ENCODE measurements around the gene GLYAT.
A peak's percentile ranks its signal among the peaks of the same experiment; 100 is the strongest.

The GLYAT gene

DNA sequence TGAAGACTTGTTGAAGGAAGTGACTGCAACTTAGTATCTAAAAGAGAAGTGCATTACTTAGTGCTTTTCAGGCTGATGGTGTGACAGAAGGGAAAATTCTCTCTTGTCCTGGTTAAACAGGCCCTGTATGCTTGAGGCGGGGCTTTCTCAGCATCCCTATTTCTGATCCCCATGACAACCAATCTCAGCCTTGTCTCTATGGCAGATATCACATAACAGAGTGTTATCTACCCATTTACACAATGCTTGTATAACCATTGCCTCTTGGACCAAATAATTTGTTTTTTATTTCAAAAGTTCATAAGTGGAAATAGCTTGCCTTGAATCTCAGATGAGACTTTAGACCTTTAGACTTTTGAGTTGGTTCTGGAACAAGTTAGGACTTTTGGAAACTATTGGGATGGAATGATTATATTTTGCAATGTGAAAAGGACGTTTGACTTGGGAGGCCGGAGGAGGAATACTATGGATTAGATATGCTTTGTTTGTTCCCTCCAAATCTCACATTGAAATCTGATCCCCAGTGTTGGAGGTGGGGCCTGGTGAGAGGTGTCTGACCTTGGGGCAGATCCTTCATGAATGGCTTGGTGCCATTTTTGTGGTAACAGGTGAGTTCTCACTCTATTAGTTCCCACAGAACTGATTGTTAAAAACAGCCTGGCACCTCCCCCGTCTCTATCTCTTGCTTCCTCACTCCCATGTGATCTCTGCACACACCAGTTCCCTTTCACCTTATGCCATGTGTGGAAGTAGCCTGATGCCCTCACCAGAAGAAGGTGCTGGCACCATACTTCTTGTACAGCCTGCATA, 3.1 kb upstream of the GLYAT start:
- Histone ChIP-seq H3K9me3 (ENCODE audit: insufficient read depth, low read length, severe bottlenecking) (peaks cover 4% of the 10 kb centered on the region), H3K4me2 (ENCODE audit: insufficient read depth, low read length) (no peak overlapping the region), H3K4me1 (ENCODE audit: insufficient read depth, low read length) (no peaks in the 10 kb centered on the region), H4K20me1 (ENCODE audit: insufficient read depth, low read length) (no peaks in the 10 kb centered on the region), H3K27ac (ENCODE audit: low read length) (no peak overlapping the region), H2AFZ (ENCODE audit: low read depth, low read length) (no peak overlapping the region), H3K27me3 (ENCODE audit: insufficient read depth, low read length, poor library complexity) (no peaks in the 10 kb centered on the region), H3K36me3 (ENCODE audit: insufficient read depth, low read length) (no peaks in the 10 kb centered on the region), H3K79me2 (ENCODE audit: insufficient read depth, low read length) (no peaks in the 10 kb centered on the region), H3K4me3 (ENCODE audit: low read depth in 1 of 2, low read length in 2 of 2) (no peak overlapping the region), H3K9ac (ENCODE audit: low read depth, low read length) (no peak overlapping the region)
- TF ChIP-seq EZH2 (IDR thresholded peaks at IDR 0.05; ENCODE audit: borderline replicate concordance, low read depth, low read length, severe bottlenecking), result no peak
- TF ChIP-seq, protein P1, sequence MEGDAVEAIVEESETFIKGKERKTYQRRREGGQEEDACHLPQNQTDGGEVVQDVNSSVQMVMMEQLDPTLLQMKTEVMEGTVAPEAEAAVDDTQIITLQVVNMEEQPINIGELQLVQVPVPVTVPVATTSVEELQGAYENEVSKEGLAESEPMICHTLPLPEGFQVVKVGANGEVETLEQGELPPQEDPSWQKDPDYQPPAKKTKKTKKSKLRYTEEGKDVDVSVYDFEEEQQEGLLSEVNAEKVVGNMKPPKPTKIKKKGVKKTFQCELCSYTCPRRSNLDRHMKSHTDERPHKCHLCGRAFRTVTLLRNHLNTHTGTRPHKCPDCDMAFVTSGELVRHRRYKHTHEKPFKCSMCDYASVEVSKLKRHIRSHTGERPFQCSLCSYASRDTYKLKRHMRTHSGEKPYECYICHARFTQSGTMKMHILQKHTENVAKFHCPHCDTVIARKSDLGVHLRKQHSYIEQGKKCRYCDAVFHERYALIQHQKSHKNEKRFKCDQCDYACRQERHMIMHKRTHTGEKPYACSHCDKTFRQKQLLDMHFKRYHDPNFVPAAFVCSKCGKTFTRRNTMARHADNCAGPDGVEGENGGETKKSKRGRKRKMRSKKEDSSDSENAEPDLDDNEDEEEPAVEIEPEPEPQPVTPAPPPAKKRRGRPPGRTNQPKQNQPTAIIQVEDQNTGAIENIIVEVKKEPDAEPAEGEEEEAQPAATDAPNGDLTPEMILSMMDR (IDR thresholded peaks at IDR 0.05; ENCODE audit: borderline replicate concordance, extremely low read depth, low read length, poor library complexity, severe bottlenecking), result no peak
- DNase-seq (no peak), ATAC-seq (ENCODE audit: insufficient read depth, low read depth) (no peak)

- H3K9me3 ChIP-seq (ENCODE audit: insufficient read depth, low read length, severe bottlenecking), result no peaks in the 10 kb centered on the region
- H4K20me1 ChIP-seq (ENCODE audit: insufficient read depth, low read length), result no peaks in the 10 kb centered on the region
- H3K4me1 ChIP-seq (ENCODE audit: insufficient read depth, low read length), result peaks cover 8% of the 10 kb centered on the region; the same call in 1 of the 2 replicates
- no peak overlapping the region for H3K4me3 ChIP-seq (ENCODE audit: low read depth in 1 of 2, low read length in 2 of 2)
- DNase-seq, result no peak
- H3K27ac ChIP-seq (ENCODE audit: low read length), result no peak overlapping the region
- TF ChIP-seq EZH2 (IDR thresholded peaks at IDR 0.05; ENCODE audit: borderline replicate concordance, low read depth, low read length, severe bottlenecking), result no peak
- TF ChIP-seq, protein P1 (IDR thresholded peaks at IDR 0.05; ENCODE audit: borderline replicate concordance, extremely low read depth, low read length, poor library complexity, severe bottlenecking), result no peak
- ATAC-seq (ENCODE audit: insufficient read depth, low read depth), result no peak
- no peak overlapping the region for H3K9ac ChIP-seq (ENCODE audit: low read depth, low read length)
- H3K36me3 ChIP-seq (ENCODE audit: insufficient read depth, low read length), result no peaks in the 10 kb centered on the region
- H2AFZ ChIP-seq (ENCODE audit: low read depth, low read length), result no peak overlapping the region
- no peak overlapping the region for H3K4me2 ChIP-seq (ENCODE audit: insufficient read depth, low read length)
- no peaks in the 10 kb centered on the region for H3K79me2 ChIP-seq (ENCODE audit: insufficient read depth, low read length)
- no peaks in the 10 kb centered on the region for H3K27me3 ChIP-seq (ENCODE audit: insufficient read depth, low read length, poor library complexity)
These were observed 1.1 kb downstream of the GLYAT start for GRCh38 chr11:58730507-58731089.

GRCh38 chr11:58727415-58727797, 4.3 kb downstream of the GLYAT start:
- no peak overlapping the region for H3K9ac ChIP-seq (ENCODE audit: low read depth, low read length)
- H3K27ac ChIP-seq (ENCODE audit: low read length), result no peak overlapping the region
- no peaks in the 10 kb centered on the region for H3K79me2 ChIP-seq (ENCODE audit: insufficient read depth, low read length)
- no peaks in the 10 kb centered on the region for H3K27me3 ChIP-seq (ENCODE audit: insufficient read depth, low read length, poor library complexity)
- peak overlapping the region; percentile 51; the same call in 1 of the 2 replicates for H2AFZ ChIP-seq (ENCODE audit: low read depth, low read length)
- TF ChIP-seq EZH2 (IDR thresholded peaks at IDR 0.05; ENCODE audit: borderline replicate concordance, low read depth, low read length, severe bottlenecking), result no peak
- TF ChIP-seq, protein P1 (IDR thresholded peaks at IDR 0.05; ENCODE audit: borderline replicate concordance, extremely low read depth, low read length, poor library complexity, severe bottlenecking), result no peak
- ATAC-seq (ENCODE audit: insufficient read depth, low read depth), result no peak
- no peaks in the 10 kb centered on the region for H3K36me3 ChIP-seq (ENCODE audit: insufficient read depth, low read length)
- H3K4me3 ChIP-seq (ENCODE audit: low read depth in 1 of 2, low read length in 2 of 2), result no peak overlapping the region
- H3K4me1 ChIP-seq (ENCODE audit: insufficient read depth, low read length), result peaks cover 8% of the 10 kb centered on the region; the same call in 1 of the 2 replicates
- DNase-seq, result no peak
- H4K20me1 ChIP-seq (ENCODE audit: insufficient read depth, low read length), result no peaks in the 10 kb centered on the region
- H3K4me2 ChIP-seq (ENCODE audit: insufficient read depth, low read length), result no peak overlapping the region
- H3K9me3 ChIP-seq (ENCODE audit: insufficient read depth, low read length, severe bottlenecking), result no peaks in the 10 kb centered on the region
